RWPE1 (cell line): ENCODE data around the gene RPAP2.
"Not testable (repeated sequence)": the region's sequence is repeated elsewhere in the genome, so short reads cannot be mapped to it uniquely, and the experiment has no call there.

Experiments
- CTCF ChIA-PET: fragments of 350-600 bp; sonication (Branson Sonifier 250); formaldehyde crosslinking; extraction: SDS; loops from one replicate; lab custom pipeline; 2021; lab: Yijun Ruan, JAX
- POLR2A ChIA-PET: fragments of 400-600 bp; formaldehyde crosslinking; extraction: SDS; loops from one replicate; lab custom pipeline; 2020; ENCODE audit warnings: antibody characterized with exemption; ENCODE audit not compliant: low non-redundant PET; lab: Yijun Ruan, JAX
- DNase-seq: peaks from one replicate; pipeline ENCODE4 v3.0.0; 2012; ENCODE audit warnings: low spot score
- H3K27ac ChIP-seq: fragments of 450-650 bp; 2 replicates; pipeline ENCODE4 v1.5.1; 2017
- TF ChIP-seq, protein P1 (sequence below): fragments of 450-650 bp; conservative IDR thresholded peaks from 2 replicates; pipeline ENCODE4 v1.5.1; 2017; ENCODE audit warnings: low read depth, mild to moderate bottlenecking

Gene RPAP2

DNA sequence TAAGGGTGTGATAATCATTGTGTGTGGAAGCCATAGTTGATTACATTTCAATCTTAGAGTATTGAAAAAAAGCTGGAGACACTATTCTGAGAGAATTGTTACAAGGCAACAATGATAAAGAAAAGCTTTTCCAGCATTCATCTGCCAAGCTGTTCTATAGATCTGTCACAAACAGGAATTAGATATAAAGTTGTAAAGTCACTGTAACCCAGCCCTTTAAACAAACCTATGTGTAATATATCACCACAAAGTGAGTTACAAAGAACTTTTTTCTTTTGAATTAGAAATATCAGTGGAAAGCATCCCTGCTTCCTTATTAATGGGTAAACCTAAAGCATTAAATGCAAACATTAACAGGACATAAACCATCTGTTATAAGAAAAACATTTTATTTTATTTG lies 55.4 kb downstream of the RPAP2 start:
- ChIA-PET CTCF (no interaction called here), POLR2A (no interaction called here)
- DNase-seq = no peak
- TF ChIP-seq, protein P1, sequence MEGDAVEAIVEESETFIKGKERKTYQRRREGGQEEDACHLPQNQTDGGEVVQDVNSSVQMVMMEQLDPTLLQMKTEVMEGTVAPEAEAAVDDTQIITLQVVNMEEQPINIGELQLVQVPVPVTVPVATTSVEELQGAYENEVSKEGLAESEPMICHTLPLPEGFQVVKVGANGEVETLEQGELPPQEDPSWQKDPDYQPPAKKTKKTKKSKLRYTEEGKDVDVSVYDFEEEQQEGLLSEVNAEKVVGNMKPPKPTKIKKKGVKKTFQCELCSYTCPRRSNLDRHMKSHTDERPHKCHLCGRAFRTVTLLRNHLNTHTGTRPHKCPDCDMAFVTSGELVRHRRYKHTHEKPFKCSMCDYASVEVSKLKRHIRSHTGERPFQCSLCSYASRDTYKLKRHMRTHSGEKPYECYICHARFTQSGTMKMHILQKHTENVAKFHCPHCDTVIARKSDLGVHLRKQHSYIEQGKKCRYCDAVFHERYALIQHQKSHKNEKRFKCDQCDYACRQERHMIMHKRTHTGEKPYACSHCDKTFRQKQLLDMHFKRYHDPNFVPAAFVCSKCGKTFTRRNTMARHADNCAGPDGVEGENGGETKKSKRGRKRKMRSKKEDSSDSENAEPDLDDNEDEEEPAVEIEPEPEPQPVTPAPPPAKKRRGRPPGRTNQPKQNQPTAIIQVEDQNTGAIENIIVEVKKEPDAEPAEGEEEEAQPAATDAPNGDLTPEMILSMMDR = no peak
- no peak overlapping the region for H3K27ac ChIP-seq

DNA sequence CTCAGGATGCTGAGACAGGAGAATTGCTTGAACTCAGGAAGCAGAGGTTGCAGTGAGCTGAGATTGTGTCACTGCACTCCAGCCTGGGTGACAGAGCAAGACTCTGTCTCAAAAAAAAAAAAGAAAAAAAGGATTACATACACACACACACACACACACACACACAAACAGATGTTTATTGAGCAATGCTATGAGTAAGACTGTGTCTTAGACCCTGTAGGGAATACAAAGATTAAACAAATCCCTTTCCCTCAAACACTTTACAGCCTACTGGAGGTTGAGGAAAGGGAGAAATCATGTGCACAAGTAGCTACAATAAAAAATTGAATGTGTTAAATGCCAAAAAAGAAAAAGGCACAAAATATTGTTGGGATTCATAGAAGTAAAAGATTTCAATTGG lies 58.1 kb downstream of the RPAP2 start:
- TF ChIP-seq, protein P1 = no peak
- H3K27ac ChIP-seq = no peak overlapping the region
- DNase-seq = no peak
- ChIA-PET POLR2A (no interaction called here), CTCF (no interaction called here)

DNA sequence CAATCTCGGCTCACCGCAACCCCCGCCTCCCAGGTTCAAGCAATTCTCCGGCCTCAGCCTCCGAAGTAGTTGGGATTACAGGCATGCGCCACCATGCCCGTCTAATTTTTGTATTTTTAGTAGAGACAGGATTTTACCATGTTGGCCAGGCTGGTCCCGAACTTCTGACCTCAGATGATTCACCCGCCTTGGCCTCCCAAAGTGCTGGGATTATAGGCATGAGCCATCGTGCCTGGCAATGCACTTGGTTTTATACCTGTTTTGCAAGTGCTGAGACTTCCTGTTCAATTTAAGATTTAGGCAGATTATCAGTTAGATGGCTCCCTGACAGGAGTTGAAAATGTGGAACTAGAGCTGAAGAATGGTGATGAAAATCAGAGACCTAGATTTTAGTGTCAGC lies 60.5 kb downstream of the RPAP2 start:
- POLR2A ChIA-PET, H3K27ac ChIP-seq, CTCF ChIA-PET, DNase-seq: not testable (repeated sequence)

GRCh38 chr1:92359986-92360385 lies 61.1 kb downstream of the RPAP2 start:
- CTCF ChIA-PET = no interaction called here
- POLR2A ChIA-PET = no interaction called here

DNA sequence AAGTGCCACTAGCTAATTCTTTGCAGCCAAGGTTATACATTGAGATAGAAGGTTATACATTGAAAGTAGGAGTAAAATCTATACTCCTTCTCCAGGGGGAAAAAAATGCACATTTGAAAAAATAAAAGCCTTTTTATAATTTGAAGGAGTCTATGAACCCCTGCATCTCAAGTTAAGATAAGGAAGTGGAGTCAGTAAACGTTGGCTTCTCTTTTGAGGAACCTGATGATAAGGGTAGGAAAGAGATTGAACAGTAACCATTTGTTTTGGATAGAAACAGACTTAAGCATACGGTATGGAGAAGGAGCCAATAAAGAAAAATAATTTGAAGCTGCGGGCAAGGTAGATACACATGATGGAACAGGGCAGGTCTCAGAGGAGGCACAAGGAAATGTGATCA lies 64.1 kb downstream of the RPAP2 start:
- ChIA-PET CTCF (no interaction called here), POLR2A (no interaction called here)
- no peak overlapping the region for H3K27ac ChIP-seq
- TF ChIP-seq, protein P1 = no peak
- no peak for DNase-seq

More at GRCh38 chr1:92359986-92360385, 61.1 kb downstream of the RPAP2 start:
- TF ChIP-seq, protein P1 = no peak
- no peak for DNase-seq
- H3K27ac ChIP-seq = no peak overlapping the region

GRCh38 chr1:92363401-92363800 lies 64.5 kb downstream of the RPAP2 start:
- TF ChIP-seq, protein P1 = no peak

GRCh38 chr1:92365378-92366039 lies 66.7 kb downstream of the RPAP2 start:
- no peak overlapping the region for H3K27ac ChIP-seq
- no peak for DNase-seq
- ChIA-PET POLR2A (no interaction called here), CTCF (no interaction called here)
- TF ChIP-seq, protein P1 = no peak

More at GRCh38 chr1:92363401-92363800, 64.5 kb downstream of the RPAP2 start:
- no peak for DNase-seq
- no peak overlapping the region for H3K27ac ChIP-seq
- POLR2A ChIA-PET = no interaction called here
- CTCF ChIA-PET = interaction anchor here (0.6 kb wide), 1 partner anchor 1473 kb away, joined by 4 read pairs; no protein-coding TSS in a partner anchor
